ENCODE measurements around the gene TAPT1.

The TAPT1 gene

GRCh38 chr4:16131293-16131692 is 95.0 kb downstream of the TAPT1 start:
- DNase-seq (ENCODE audit: low read depth), result no peak

DNA sequence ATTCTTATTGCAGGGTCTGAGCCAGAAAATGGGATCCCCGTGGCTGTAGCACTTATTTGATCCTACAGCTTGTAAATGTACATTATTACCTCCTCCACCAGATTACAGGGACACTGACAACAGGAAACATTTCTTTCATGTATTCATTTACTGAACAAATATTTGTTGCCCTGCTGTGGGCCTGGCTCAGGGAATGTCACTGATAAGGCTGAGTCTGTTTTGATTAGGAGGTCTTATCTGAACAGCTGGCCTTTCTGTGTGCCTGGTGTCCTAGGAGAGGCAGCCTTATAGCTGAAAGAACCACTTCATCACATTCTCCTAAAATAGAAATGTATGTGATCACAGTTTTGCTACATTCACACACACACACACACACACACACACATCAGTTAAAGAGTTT is 96.9 kb downstream of the TAPT1 start:
- DNase-seq (ENCODE audit: low read depth), result no peak

GRCh38 chr4:16126714-16127113 is 99.6 kb downstream of the TAPT1 start:
- DNase-seq (ENCODE audit: low read depth), result no peak

GRCh38 chr4:16125571-16126445 is 100.5 kb downstream of the TAPT1 start:
- no peak for DNase-seq (ENCODE audit: low read depth)

DNA sequence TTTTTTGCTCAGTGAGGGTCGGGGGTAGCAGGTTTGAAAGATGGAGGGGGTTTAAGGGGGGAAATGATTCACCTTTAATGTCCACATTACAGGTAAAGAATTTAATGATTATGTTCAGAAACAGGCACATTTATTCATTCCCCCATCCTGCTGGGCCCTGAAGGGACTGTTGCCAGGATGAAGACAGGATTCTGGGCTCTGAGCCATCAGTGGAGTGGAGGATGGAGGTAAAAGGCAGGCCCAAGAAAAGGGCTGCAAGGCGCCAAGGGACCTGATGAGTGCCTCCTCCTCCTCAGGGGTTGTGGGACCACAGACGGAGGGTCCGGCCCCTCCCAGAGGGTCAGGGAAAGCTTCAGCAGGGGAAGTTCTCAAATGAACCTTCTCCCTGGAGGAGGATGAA is 102.0 kb downstream of the TAPT1 start:
- DNase-seq (ENCODE audit: low read depth), result no peak

DNA sequence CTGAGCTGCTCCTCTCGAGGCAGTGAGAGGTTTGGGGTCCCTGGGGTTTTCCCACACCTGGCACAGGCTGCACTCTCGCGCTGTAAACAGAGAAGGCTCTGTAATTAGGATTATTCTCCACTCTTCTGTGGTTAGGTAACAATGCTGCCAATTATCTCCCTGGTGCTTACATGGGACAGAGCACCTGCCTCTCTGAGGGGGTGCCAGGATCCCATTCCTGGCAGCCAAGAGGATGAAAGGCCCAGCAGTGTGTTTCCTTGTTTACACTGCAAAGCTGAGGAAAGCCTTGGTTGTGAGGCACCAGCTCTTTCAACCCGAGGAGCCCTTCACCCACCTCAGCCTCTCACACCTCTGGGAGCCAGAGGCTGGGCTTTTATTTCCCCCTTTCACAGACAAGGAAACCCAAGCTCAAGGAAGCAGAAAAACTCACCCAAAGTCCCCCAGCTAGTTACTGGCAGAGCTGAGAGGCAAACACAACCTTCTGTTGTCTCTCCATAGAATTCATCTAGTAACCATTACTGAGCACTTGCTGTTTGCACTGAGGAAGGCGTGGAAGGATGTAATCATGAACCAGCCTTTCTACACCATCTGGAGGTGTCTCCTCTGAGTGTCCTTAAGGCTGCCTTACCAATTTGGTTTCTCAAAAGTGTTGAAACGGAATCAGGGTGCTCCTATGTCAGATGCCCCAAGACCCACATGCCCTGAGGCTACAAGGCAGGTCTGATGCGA is 102.8 kb downstream of the TAPT1 start:
- DNase-seq (ENCODE audit: low read depth), result no peak

DNA sequence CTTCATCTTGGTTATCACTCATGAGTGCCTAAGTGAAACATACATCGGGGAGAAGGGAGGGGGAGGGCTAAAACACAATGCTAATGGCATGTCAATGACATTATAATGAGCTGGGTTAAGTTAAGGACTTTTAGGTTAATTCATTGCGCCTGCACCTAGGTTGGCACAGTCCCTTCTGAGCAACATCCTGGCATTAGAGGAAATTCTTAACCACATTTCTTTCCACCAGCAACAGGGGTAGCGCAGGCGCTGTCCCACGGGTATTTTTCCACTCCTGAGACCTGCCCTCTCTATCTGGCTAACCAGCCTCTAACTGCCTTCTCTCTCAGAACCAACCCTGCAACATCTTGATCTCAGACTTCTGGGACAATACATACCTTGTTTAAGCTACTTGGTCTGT is 103.5 kb downstream of the TAPT1 start:
- DNase-seq (ENCODE audit: low read depth), result no peak

GRCh38 chr4:16122308-16122711 is 104.0 kb downstream of the TAPT1 start:
- DNase-seq (ENCODE audit: low read depth), result no peak

DNA sequence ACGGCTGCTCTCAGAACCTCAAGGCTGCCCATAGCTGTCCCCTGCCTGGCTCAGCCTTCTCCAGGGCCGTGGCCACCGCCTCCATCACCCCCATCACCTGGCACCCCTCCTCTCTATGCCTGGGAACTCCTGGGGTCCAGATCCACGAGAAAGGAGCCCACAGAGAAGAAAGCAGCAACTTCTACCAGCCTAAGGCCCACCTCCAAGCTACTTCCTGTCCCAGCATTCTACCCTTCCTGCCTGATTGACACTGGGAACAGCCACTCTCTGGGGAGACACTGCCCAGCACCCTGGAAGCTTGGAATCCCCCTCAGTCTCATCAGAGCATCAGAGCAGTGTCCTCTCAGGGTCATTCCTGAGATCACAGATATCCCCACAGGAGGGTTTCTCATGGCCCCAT is 105.6 kb downstream of the TAPT1 start:
- no peak for DNase-seq (ENCODE audit: low read depth)

DNA sequence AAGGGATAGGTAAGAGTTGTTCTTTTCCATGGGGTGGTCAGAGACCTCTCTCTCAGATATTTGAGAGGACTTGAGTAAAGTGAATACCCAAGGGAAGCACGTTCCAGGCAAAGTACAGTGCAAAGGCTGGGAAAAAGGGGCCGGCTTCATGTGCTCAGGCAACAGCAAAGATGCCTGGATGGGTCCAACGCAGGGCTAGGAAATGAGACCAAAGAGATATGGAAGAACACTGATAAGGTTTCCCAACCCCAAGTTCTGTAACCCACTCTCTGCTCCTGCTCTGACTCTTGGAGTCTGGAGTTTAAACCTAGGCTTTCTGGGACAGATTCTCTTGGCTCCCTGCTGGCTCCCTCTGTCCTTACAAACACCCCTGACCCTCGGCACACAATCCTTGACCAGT is 106.3 kb downstream of the TAPT1 start:
- DNase-seq (ENCODE audit: low read depth), result no peak

DNA sequence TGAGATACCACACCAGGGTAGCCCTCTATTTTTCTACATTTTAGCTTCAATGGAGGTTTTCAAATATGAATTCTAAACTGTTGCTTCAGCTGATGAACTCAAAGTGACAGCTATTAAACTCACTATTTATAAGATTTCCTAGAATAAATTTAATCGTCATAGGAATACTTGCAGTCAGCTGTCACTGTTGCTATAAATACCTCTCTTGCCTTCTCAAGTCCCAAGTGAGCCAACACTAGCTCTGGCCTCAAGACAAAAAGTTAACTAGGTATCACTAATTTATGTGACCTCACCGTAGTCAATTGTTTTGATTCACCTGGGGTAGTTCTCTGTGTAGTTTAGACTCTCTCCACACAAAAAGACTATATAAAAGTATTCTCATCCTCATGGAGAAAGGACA is 108.2 kb downstream of the TAPT1 start:
- DNase-seq (ENCODE audit: low read depth), result no peak

DNA sequence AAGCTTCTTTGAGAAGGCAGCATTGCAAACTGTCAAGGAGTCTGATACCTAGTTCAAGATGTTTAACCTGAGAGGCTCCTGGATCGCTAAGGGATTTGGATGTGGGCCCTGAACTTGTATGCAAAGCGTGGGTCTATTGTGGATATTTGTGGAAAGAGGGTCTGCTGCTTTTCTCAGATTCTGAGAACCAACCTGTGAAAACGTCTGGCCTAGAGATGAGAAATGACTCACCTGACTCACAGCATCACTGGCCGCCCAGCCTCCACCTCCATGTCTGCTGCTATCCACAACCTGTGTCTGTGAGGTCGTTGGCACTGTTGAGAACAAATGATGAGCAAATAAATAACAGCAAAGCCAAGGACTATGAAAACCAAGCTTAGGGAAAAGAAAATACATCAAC is 109.1 kb downstream of the TAPT1 start:
- no peak for DNase-seq (ENCODE audit: low read depth)

GRCh38 chr4:16116493-16116990 is 109.7 kb downstream of the TAPT1 start:
- no peak for DNase-seq (ENCODE audit: low read depth)

DNA sequence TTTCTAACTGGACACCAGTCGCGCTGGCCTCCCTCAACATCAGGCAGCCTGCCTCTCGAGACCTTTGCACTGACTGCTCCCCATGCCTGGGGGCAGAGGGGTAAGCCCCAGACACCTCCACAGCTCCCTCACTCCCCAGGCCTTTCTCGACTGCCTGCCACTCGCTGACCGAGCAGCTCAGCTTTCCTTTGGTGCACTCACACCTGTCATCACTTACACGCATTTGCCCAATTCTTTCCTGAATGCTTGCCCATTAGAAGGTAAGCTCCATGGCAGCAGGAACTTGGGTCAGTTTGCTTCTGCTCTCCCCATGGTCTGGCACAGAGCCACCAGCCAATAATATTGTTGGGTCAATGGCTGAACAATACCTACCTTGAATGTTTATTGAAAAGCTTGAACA is 110.3 kb downstream of the TAPT1 start:
- DNase-seq (ENCODE audit: low read depth), result no peak

- DNase-seq (ENCODE audit: low read depth), result no peak
Measured at GRCh38 chr4:16114546-16114945, 111.7 kb downstream of the TAPT1 start.

GRCh38 chr4:16113741-16114140 is 112.5 kb downstream of the TAPT1 start:
- no peak for DNase-seq (ENCODE audit: low read depth)

- DNase-seq (ENCODE audit: low read depth), result no peak
Measured at GRCh38 chr4:16111533-16111932, 114.7 kb downstream of the TAPT1 start.

DNA sequence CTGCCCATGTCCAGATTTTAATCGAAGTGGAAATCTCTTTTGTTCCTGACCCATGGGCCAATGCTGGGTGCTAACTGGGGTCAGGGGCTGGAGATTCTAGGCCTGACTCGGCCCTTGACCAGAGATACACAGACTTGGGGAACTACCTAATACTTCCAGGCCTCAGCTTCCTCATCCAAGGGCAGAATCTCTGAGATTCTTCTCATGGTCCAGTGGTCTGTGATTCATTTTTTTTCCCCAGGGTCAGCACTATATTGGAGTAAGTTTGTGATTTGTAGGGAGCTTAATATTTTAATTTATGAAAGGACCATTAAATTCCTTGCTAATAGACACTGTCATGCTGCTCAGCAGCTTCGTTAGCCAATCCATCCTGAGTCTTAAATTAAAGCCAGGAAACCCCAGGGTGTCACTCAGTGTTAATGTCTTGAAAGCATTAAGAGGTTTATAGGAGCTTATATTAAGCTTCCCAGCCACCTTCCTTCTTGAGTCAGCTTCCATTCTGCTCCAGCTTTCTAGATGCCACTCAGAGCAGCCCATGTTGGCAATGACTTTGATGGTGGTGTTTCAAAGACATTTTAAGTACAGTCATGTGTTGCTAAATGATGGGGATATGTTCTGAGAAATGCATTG is 115.5 kb downstream of the TAPT1 start:
- DNase-seq (ENCODE audit: low read depth), result no peak

Data from stromal cell of bone marrow (primary cell).